Caco-2 (cell line): ENCODE data around the gene IGSF8. TPM values are rescaled to one million over a fixed set of nuclear protein-coding genes. Genes with fewer than 3 reads are reported as not detected.

Experiments
- BruUV-seq: library from RNA; stranded (reverse); fragments of 400-500 nt; replicated peaks from 2 replicates; lab custom pipeline; 2021; lab: Mats Ljungman, UMichigan
- CTCF ChIA-PET: fragments of 300-600 bp; sonication (Branson Sonifier 250); formaldehyde crosslinking; loops from one replicate; lab custom pipeline; 2022; ENCODE audit warnings: antibody characterized with exemption; lab: Charles Lee
- POLR2A ChIA-PET: fragments of 300-600 bp; sonication (Branson Sonifier 250); formaldehyde crosslinking; loops from one replicate; lab custom pipeline; 2022; ENCODE audit warnings: antibody characterized with exemption; lab: Charles Lee
- DNase-seq, 2 experiments: peaks; one replicate each; pipeline versions ENCODE4 v3.0.0 to v3.0.0-alpha.2; 2020 to 2022
- H3K27me3 ChIP-seq: replicated peaks from 2 replicates; pipeline ENCODE4 v1.6.0; 2011; ENCODE audit warnings: low read length; ENCODE audit not compliant: control insufficient read depth, insufficient read depth
- H3K36me3 ChIP-seq: 2 replicates; pipeline ENCODE4 v1.5.1; 2011; ENCODE audit warnings: low read length; ENCODE audit not compliant: control insufficient read depth, insufficient read depth
- H3K4me1 ChIP-seq: fragments of 250-450 bp; sonication (Bioruptor Pico); 2 replicates; pipeline ENCODE4 v1.5.1; 2020; ENCODE audit warnings: mild to moderate bottlenecking
- H3K4me3 ChIP-seq: 2 replicates; pipeline ENCODE4 v1.5.1; 2011; ENCODE audit warnings: low read depth, mild to moderate bottlenecking, control low read depth, low read length
- H3K9me3 ChIP-seq: fragments of 250-450 bp; sonication (Bioruptor Pico); 2 replicates; pipeline ENCODE4 v1.5.1; 2020; ENCODE audit warnings: mild to moderate bottlenecking, moderate library complexity
- H3K27ac Mint-ChIP-seq: one replicate; pipeline ENCODE4 v1.8.0; 2022; ENCODE audit warnings: mixed read lengths; ENCODE audit not compliant: unreplicated experiment
- H3K27me3 Mint-ChIP-seq: one replicate; pipeline ENCODE4 v1.8.0; 2022; ENCODE audit warnings: mixed read lengths; ENCODE audit not compliant: insufficient read depth, unreplicated experiment
- H3K36me3 Mint-ChIP-seq: one replicate; pipeline ENCODE4 v1.8.0; 2022; ENCODE audit warnings: mild to moderate bottlenecking, mixed read lengths; ENCODE audit not compliant: insufficient read depth, unreplicated experiment
- H3K4me1 Mint-ChIP-seq: one replicate; pipeline ENCODE4 v1.8.0; 2022; ENCODE audit warnings: low read depth, mixed read lengths; ENCODE audit not compliant: unreplicated experiment
- H3K4me3 Mint-ChIP-seq: one replicate; pipeline ENCODE4 v1.8.0; 2022; ENCODE audit warnings: mild to moderate bottlenecking, moderate library complexity, mixed read lengths; ENCODE audit not compliant: unreplicated experiment
- H3K9me3 Mint-ChIP-seq: one replicate; pipeline ENCODE4 v1.8.0; 2022; ENCODE audit warnings: mixed read lengths; ENCODE audit not compliant: unreplicated experiment
- intact Hi-C: fragments of 100-400 bp; cut with micrococcal nuclease; formaldehyde crosslinking; loops from one replicate; pipeline ENCODE4 v1.10.0; 2022; ENCODE audit not compliant: unreplicated experiment
- total RNA-seq: library from RNA; stranded (reverse); gene quantifications from 2 replicates; pipeline ENCODE4 v1.2.3, GENCODE V29; 2022
- TF ChIP-seq, protein P1 (sequence below), 2 experiments: fragments of 200-600 bp in 1 of 2; IDR thresholded peaks; 1 replicate in 1 of 2; 2 replicates in 1 of 2; pipeline versions ENCODE4 v1.5.1 to v1.8.0; 2011 to 2022; ENCODE audit warnings: antibody characterized with exemption in 1 of 2, control low read depth in 1 of 2, inconsistent platforms in 1 of 2, low read depth in 1 of 2, low read length in 1 of 2, mild to moderate bottlenecking in 1 of 2, moderate library complexity in 1 of 2; ENCODE audit not compliant: insufficient read depth in 1 of 2, severe bottlenecking in 1 of 2, unreplicated experiment in 1 of 2

The IGSF8 gene
- total RNA-seq, 1 experiment from 2014 or later: 15.4 TPM

DNA sequence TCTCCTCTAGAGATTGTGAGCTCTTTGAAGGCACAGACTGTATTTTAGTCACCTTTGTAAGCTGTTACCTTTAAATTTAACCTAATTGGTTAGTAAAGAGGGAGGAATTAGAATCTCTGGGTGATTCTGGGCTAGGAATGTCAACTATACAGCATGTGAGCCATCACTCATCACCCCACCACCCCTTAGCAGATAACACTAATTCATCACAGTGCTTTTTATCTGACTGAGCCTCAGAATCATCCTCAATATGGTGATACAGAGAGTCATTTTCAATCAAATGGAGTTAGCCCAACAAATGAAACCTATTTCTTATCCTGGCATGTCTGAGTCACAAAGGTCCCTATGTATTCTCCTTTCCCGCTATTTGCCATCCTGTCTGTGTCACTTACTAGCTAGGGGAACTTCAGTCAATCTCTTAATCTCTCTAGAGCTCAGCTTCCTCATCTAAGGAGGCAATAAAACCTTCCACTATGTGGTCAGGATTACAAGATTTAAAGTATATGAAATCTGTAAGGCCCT is 41.7 kb downstream of the IGSF8 start:
- CTCF ChIA-PET: no interaction called here
- intact Hi-C loops: no loop called here
- Histone ChIP-seq H3K36me3 (no peaks in the 10 kb centered on the region), H3K9me3 (no peaks in the 10 kb centered on the region), H3K4me3 (no peak overlapping the region), H3K4me1 (peaks cover 9% of the 10 kb centered on the region), H3K27me3 (no peaks in the 10 kb centered on the region)
- POLR2A ChIA-PET: no interaction called here
- Mint-ChIP-seq H3K27ac (no peak overlapping the region), H3K27me3 (peaks cover 15% of the 10 kb centered on the region), H3K9me3 (no peaks in the 10 kb centered on the region), H3K4me3 (no peak overlapping the region), H3K4me1 (no peaks in the 10 kb centered on the region), H3K36me3 (no peaks in the 10 kb centered on the region)
- BruUV-seq: no TSS peak
- TF ChIP-seq, protein P1, sequence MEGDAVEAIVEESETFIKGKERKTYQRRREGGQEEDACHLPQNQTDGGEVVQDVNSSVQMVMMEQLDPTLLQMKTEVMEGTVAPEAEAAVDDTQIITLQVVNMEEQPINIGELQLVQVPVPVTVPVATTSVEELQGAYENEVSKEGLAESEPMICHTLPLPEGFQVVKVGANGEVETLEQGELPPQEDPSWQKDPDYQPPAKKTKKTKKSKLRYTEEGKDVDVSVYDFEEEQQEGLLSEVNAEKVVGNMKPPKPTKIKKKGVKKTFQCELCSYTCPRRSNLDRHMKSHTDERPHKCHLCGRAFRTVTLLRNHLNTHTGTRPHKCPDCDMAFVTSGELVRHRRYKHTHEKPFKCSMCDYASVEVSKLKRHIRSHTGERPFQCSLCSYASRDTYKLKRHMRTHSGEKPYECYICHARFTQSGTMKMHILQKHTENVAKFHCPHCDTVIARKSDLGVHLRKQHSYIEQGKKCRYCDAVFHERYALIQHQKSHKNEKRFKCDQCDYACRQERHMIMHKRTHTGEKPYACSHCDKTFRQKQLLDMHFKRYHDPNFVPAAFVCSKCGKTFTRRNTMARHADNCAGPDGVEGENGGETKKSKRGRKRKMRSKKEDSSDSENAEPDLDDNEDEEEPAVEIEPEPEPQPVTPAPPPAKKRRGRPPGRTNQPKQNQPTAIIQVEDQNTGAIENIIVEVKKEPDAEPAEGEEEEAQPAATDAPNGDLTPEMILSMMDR (IDR thresholded peaks at IDR 0.05; ENCODE audit: insufficient read depth in 1 of 2, low read depth in 1 of 2, low read length in 1 of 2, severe bottlenecking in 1 of 2, unreplicated experiment in 1 of 2): no peak
- DNase-seq: no peak

- no peak overlapping the region for H3K4me3 Mint-ChIP-seq
- Histone ChIP-seq H3K4me1 (0 out of 2 replicates have a peak, but pooled peaks cover 4% of the 10 kb centered on the region), H3K27me3 (no peaks in the 10 kb centered on the region), H3K9me3 (no peaks in the 10 kb centered on the region), H3K36me3 (no peaks in the 10 kb centered on the region), H3K4me3 (no peak overlapping the region)
- no peak for DNase-seq
- H3K27ac Mint-ChIP-seq: no peak overlapping the region
- intact Hi-C loops: no loop called here
- ChIA-PET POLR2A (interaction anchor here (0.6 kb wide), 1 partner anchor 62 kb away, joined by 3 read pairs; no protein-coding TSS in a partner anchor), CTCF (interaction anchor here (0.9 kb wide), 1 partner anchor 9 kb away, joined by 3 read pairs; no protein-coding TSS in a partner anchor)
- BruUV-seq: no TSS peak
- TF ChIP-seq, protein P1 (IDR thresholded peaks at IDR 0.05; ENCODE audit: insufficient read depth in 1 of 2, low read depth in 1 of 2, low read length in 1 of 2, severe bottlenecking in 1 of 2, unreplicated experiment in 1 of 2): no peak
- H3K4me1 Mint-ChIP-seq: no peaks in the 10 kb centered on the region
- H3K36me3 Mint-ChIP-seq: no peaks in the 10 kb centered on the region
- H3K27me3 Mint-ChIP-seq: peaks cover 23% of the 10 kb centered on the region
- H3K9me3 Mint-ChIP-seq: no peaks in the 10 kb centered on the region
These were observed 44.7 kb downstream of the IGSF8 start for GRCh38 chr1:160053548-160054365.

DNA sequence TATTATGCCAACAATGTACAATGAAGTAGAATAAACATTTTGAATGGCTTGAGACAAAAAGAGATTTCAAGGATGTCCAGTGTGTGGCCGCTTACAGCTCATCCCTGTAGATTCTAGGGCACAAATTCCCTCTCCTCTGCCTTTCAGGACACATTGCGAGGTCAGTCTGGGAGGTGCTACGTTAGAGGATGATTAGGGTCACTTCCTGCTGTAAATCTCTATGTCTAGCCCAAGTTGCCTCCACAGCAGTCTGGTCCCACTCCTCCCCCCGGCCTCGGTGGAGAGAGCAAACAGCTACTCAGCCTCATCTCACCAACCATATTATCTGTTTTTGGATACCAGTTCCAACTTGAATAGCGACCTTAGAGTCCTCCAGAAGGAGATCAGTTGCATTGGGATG is 45.5 kb downstream of the IGSF8 start:
- 0 out of 2 replicates have a peak, but pooled peaks cover 4% of the 10 kb centered on the region for H3K4me1 ChIP-seq
- intact Hi-C loops: no loop called here
- Mint-ChIP-seq H3K4me3 (no peak overlapping the region), H3K27ac (no peak overlapping the region), H3K36me3 (no peaks in the 10 kb centered on the region), H3K4me1 (no peaks in the 10 kb centered on the region), H3K9me3 (no peaks in the 10 kb centered on the region), H3K27me3 (peaks cover 25% of the 10 kb centered on the region)
- ChIA-PET CTCF (interaction anchor here (0.9 to 1.3 kb wide), 2 partner anchors 8 to 26 kb away, joined by 3 read pairs; no protein-coding TSS in a partner anchor), POLR2A (no interaction called here)
- H3K4me3 ChIP-seq: no peak overlapping the region
- no TSS peak for BruUV-seq
- no peaks in the 10 kb centered on the region for H3K9me3 ChIP-seq
- H3K27me3 ChIP-seq: no peaks in the 10 kb centered on the region
- DNase-seq: no peak
- TF ChIP-seq, protein P1 (IDR thresholded peaks at IDR 0.05; ENCODE audit: insufficient read depth in 1 of 2, low read depth in 1 of 2, low read length in 1 of 2, severe bottlenecking in 1 of 2, unreplicated experiment in 1 of 2): no peak
- H3K36me3 ChIP-seq: no peaks in the 10 kb centered on the region
